ENCODE results near the gene ETV3.

Gene ETV3

GRCh38 chr1:157112186-157112867, 25.9 kb downstream of the ETV3 start:
- no peak for ATAC-seq
- TF ChIP-seq ZFP3 (CRISPR knock-in tag; IDR thresholded peaks at IDR 0.05) (no peak), ZNF565 (CRISPR knock-in tag; conservative IDR thresholded peaks at IDR 0.05; ENCODE audit: low read depth) (no peak), ZNF8 (CRISPR knock-in tag; IDR thresholded peaks at IDR 0.05) (no peak), RARB (CRISPR knock-in tag; IDR thresholded peaks at IDR 0.05) (no peak), OSR1 (CRISPR knock-in tag; IDR thresholded peaks at IDR 0.05) (no peak), ARNTL (CRISPR knock-in tag; IDR thresholded peaks at IDR 0.05; ENCODE audit: borderline replicate concordance, low read depth) (no peak), CSRNP3 (CRISPR knock-in tag; IDR thresholded peaks at IDR 0.05) (no peak), TCF4 (CRISPR knock-in tag; IDR thresholded peaks at IDR 0.05; ENCODE audit: borderline replicate concordance) (no peak), ZFP30 (CRISPR knock-in tag; IDR thresholded peaks at IDR 0.05) (no peak), SNAI2 (CRISPR knock-in tag; IDR thresholded peaks at IDR 0.05) (no peak), ISL1 (CRISPR knock-in tag; IDR thresholded peaks at IDR 0.05) (no peak), PPARA (CRISPR knock-in tag; IDR thresholded peaks at IDR 0.05; ENCODE audit: borderline replicate concordance) (no peak), ESRRG (CRISPR knock-in tag; IDR thresholded peaks at IDR 0.05) (no peak), TSHZ2 (CRISPR knock-in tag; IDR thresholded peaks at IDR 0.05) (no peak)
- TF ChIP-seq, protein P1, sequence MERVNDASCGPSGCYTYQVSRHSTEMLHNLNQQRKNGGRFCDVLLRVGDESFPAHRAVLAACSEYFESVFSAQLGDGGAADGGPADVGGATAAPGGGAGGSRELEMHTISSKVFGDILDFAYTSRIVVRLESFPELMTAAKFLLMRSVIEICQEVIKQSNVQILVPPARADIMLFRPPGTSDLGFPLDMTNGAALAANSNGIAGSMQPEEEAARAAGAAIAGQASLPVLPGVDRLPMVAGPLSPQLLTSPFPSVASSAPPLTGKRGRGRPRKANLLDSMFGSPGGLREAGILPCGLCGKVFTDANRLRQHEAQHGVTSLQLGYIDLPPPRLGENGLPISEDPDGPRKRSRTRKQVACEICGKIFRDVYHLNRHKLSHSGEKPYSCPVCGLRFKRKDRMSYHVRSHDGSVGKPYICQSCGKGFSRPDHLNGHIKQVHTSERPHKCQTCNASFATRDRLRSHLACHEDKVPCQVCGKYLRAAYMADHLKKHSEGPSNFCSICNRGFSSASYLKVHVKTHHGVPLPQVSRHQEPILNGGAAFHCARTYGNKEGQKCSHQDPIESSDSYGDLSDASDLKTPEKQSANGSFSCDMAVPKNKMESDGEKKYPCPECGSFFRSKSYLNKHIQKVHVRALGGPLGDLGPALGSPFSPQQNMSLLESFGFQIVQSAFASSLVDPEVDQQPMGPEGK (CRISPR knock-in tag; IDR thresholded peaks at IDR 0.05; ENCODE audit: borderline replicate concordance): no peak
- TF ChIP-seq, protein P2, sequence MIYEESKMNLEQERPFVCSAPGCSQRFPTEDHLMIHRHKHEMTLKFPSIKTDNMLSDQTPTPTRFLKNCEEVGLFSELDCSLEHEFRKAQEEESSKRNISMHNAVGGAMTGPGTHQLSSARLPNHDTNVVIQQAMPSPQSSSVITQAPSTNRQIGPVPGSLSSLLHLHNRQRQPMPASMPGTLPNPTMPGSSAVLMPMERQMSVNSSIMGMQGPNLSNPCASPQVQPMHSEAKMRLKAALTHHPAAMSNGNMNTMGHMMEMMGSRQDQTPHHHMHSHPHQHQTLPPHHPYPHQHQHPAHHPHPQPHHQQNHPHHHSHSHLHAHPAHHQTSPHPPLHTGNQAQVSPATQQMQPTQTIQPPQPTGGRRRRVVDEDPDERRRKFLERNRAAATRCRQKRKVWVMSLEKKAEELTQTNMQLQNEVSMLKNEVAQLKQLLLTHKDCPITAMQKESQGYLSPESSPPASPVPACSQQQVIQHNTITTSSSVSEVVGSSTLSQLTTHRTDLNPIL (CRISPR knock-in tag; IDR thresholded peaks at IDR 0.05; ENCODE audit: low read depth): no peak

GRCh38 chr1:157111396-157112165, 26.6 kb downstream of the ETV3 start:
- ATAC-seq: no peak
- TF ChIP-seq ISL1 (CRISPR knock-in tag; IDR thresholded peaks at IDR 0.05) (no peak), CSRNP3 (CRISPR knock-in tag; IDR thresholded peaks at IDR 0.05) (no peak), ZNF565 (CRISPR knock-in tag; conservative IDR thresholded peaks at IDR 0.05; ENCODE audit: low read depth) (no peak), OSR1 (CRISPR knock-in tag; IDR thresholded peaks at IDR 0.05) (no peak), GLIS3 (CRISPR knock-in tag; IDR thresholded peaks at IDR 0.05) (no peak), TOX (CRISPR knock-in tag; IDR thresholded peaks at IDR 0.05; ENCODE audit: borderline replicate concordance) (no peak), ZNF70 (CRISPR knock-in tag; IDR thresholded peaks at IDR 0.05) (no peak), CSDC2 (CRISPR knock-in tag; IDR thresholded peaks at IDR 0.05) (no peak), PPARA (CRISPR knock-in tag; IDR thresholded peaks at IDR 0.05; ENCODE audit: borderline replicate concordance) (no peak), BACH2 (CRISPR knock-in tag; IDR thresholded peaks at IDR 0.05; ENCODE audit: borderline replicate concordance) (no peak), TSHZ2 (CRISPR knock-in tag; IDR thresholded peaks at IDR 0.05) (no peak), ZFP30 (CRISPR knock-in tag; IDR thresholded peaks at IDR 0.05) (no peak), ZC3H10 (CRISPR knock-in tag; IDR thresholded peaks at IDR 0.05) (no peak), ARNTL (CRISPR knock-in tag; IDR thresholded peaks at IDR 0.05; ENCODE audit: borderline replicate concordance, low read depth) (no peak)
- TF ChIP-seq, protein P1 (CRISPR knock-in tag; IDR thresholded peaks at IDR 0.05; ENCODE audit: borderline replicate concordance): no peak
- TF ChIP-seq, protein P2 (CRISPR knock-in tag; IDR thresholded peaks at IDR 0.05; ENCODE audit: low read depth): no peak

All from SK-N-SH treated with all-trans-retinoic acid at 6 μM for 48 hours (cell line).